Neural progenitor cell (in vitro differentiated cells): ENCODE data around the gene SATB2. TPM values are rescaled to one million over a fixed set of nuclear protein-coding genes. Genes with fewer than 3 reads are reported as not detected.

Experiments used
- DNase-seq: peaks from one replicate; pipeline ENCODE4 v3.0.0-alpha.2; 2016; ENCODE audit warnings: low spot score
- H2AFZ ChIP-seq: fragments of 200-600 bp; sonication (generic); replicated peaks from 2 replicates; pipeline ENCODE4 v1.6.1; 2016; ENCODE audit warnings: antibody characterized with exemption
- H3F3A ChIP-seq: fragments of 200-600 bp; sonication (generic); 2 replicates; pipeline ENCODE4 v1.6.1; 2016; ENCODE audit warnings: antibody characterized with exemption, low read depth
- H3K27ac ChIP-seq: fragments of 200-600 bp; sonication (generic); 2 replicates; pipeline ENCODE4 v1.5.1; 2016; ENCODE audit warnings: mild to moderate bottlenecking
- H3K27me3 ChIP-seq: fragments of 200-600 bp; sonication (generic); 2 replicates; pipeline ENCODE4 v1.6.1; 2016; ENCODE audit warnings: mild to moderate bottlenecking, moderate library complexity
- H3K36me3 ChIP-seq: fragments of 200-600 bp; sonication (generic); 2 replicates; pipeline ENCODE4 v1.5.1; 2016
- H3K4me1 ChIP-seq: fragments of 200-600 bp; sonication (generic); 2 replicates; pipeline ENCODE4 v1.6.1; 2016; ENCODE audit warnings: mixed run types
- H3K4me2 ChIP-seq: fragments of 200-600 bp; sonication (generic); 2 replicates; pipeline ENCODE4 v1.6.1; 2016
- H3K4me3 ChIP-seq: fragments of 200-600 bp; sonication (generic); 2 replicates; pipeline ENCODE4 v1.5.1; 2016
- H3K79me2 ChIP-seq: fragments of 200-600 bp; sonication (generic); 2 replicates; pipeline ENCODE4 v1.6.1; 2016; ENCODE audit warnings: low read depth
- H3K9ac ChIP-seq: fragments of 200-600 bp; sonication (generic); 2 replicates; pipeline ENCODE4 v1.6.1; 2016
- H3K9me3 ChIP-seq: fragments of 200-600 bp; sonication (generic); 2 replicates; pipeline ENCODE4 v1.5.1; 2016; ENCODE audit warnings: low read depth
- H4K20me1 ChIP-seq: fragments of 200-600 bp; sonication (generic); 2 replicates; pipeline ENCODE4 v1.6.1; 2016; ENCODE audit warnings: low read depth
- H3K27ac Mint-ChIP-seq: 3 replicates; pipeline ENCODE4 v1.8.0; 2021; ENCODE audit warnings: mixed read lengths
- H3K27me3 Mint-ChIP-seq: 2 replicates; pipeline ENCODE4 v1.8.0; 2022; ENCODE audit warnings: low read depth, mild to moderate bottlenecking, inconsistent platforms, moderate library complexity, mixed read lengths; ENCODE audit not compliant: insufficient read depth
- H3K36me3 Mint-ChIP-seq: 3 replicates; pipeline ENCODE4 v1.8.0; 2021; ENCODE audit warnings: mixed read lengths
- H3K4me1 Mint-ChIP-seq: 3 replicates; pipeline ENCODE4 v1.8.0; 2021; ENCODE audit warnings: mixed read lengths
- H3K4me3 Mint-ChIP-seq: 3 replicates; pipeline ENCODE4 v1.8.0; 2021; ENCODE audit warnings: mild to moderate bottlenecking, moderate library complexity, mixed read lengths
- H3K9me3 Mint-ChIP-seq: 3 replicates; pipeline ENCODE4 v1.8.0; 2020; ENCODE audit warnings: mixed read lengths
- CTCF ChIP-seq: fragments of 200-600 bp; sonication (generic); IDR thresholded peaks from 2 replicates; pipeline ENCODE4 v1.5.1; 2017; ENCODE audit warnings: antibody characterized with exemption, mild to moderate bottlenecking
- EZH2 ChIP-seq: fragments of 200-600 bp; sonication (generic); IDR thresholded peaks from 2 replicates; pipeline ENCODE4 v1.6.1; 2017; ENCODE audit warnings: antibody characterized with exemption, mild to moderate bottlenecking, moderate library complexity
- EZH2phosphoT487 ChIP-seq: fragments of 200-600 bp; sonication (generic); IDR thresholded peaks from 2 replicates; pipeline ENCODE4 v1.6.1; 2017; ENCODE audit warnings: antibody characterized with exemption
- total RNA-seq: library from RNA; depleted of rRNA; stranded (reverse); fragments of >200 nt; gene quantifications from 2 replicates; pipeline ENCODE4 v1.2.3, GENCODE V29; 2015; ENCODE audit warnings: low replicate concordance

Gene SATB2
- total RNA-seq, 1 donor from 2014 or later, result 3.7 TPM

- H3K27me3 Mint-ChIP-seq, result peaks cover 16% of the 10 kb centered on the region
- H3K27ac ChIP-seq, result no peak overlapping the region
- H3K27me3 ChIP-seq, result peaks cover 46% of the 10 kb centered on the region
- H3K4me3 ChIP-seq, result no peak overlapping the region
- H2AFZ ChIP-seq, result no peak overlapping the region
- no peaks in the 10 kb centered on the region for H3K36me3 ChIP-seq
- H4K20me1 ChIP-seq, result peaks cover 39% of the 10 kb centered on the region
- H3K4me3 Mint-ChIP-seq, result no peak overlapping the region
- peaks cover 17% of the 10 kb centered on the region for H3K4me1 Mint-ChIP-seq
- no peak for DNase-seq
- no peaks in the 10 kb centered on the region for H3K36me3 Mint-ChIP-seq
- H3K79me2 ChIP-seq, result no peaks in the 10 kb centered on the region
- H3K4me2 ChIP-seq, result no peak overlapping the region
- TF ChIP-seq EZH2 (no peak), CTCF (no peak), EZH2phosphoT487 (no peak)
- no peaks in the 10 kb centered on the region for H3K9me3 ChIP-seq
- peaks cover 10% of the 10 kb centered on the region for H3F3A ChIP-seq
- H3K9ac ChIP-seq, result no peak overlapping the region
- no peak overlapping the region for H3K27ac Mint-ChIP-seq
- H3K9me3 Mint-ChIP-seq, result no peaks in the 10 kb centered on the region
- H3K4me1 ChIP-seq, result peaks cover 18% of the 10 kb centered on the region
Measured at GRCh38 chr2:199452991-199453379, 4.8 kb downstream of the SATB2 start.

- Histone ChIP-seq H3K79me2 (no peaks in the 10 kb centered on the region), H3K4me3 (no peak overlapping the region), H3K9ac (no peak overlapping the region), H3F3A (peaks cover 6% of the 10 kb centered on the region), H3K4me2 (no peak overlapping the region), H3K4me1 (peaks cover 17% of the 10 kb centered on the region), H3K9me3 (no peaks in the 10 kb centered on the region), H4K20me1 (peaks cover 34% of the 10 kb centered on the region), H2AFZ (no peak overlapping the region), H3K36me3 (no peaks in the 10 kb centered on the region), H3K27ac (no peak overlapping the region), H3K27me3 (peaks cover 41% of the 10 kb centered on the region)
- Mint-ChIP-seq H3K27ac (no peak overlapping the region), H3K27me3 (peaks cover 15% of the 10 kb centered on the region), H3K4me3 (no peak overlapping the region), H3K4me1 (peaks cover 17% of the 10 kb centered on the region), H3K9me3 (no peaks in the 10 kb centered on the region), H3K36me3 (no peaks in the 10 kb centered on the region)
- no peak for DNase-seq
- TF ChIP-seq CTCF (no peak), EZH2phosphoT487 (no peak), EZH2 (no peak)
Measured at GRCh38 chr2:199452260-199452990, 5.3 kb downstream of the SATB2 start.

- DNase-seq, result no peak
- H3K27ac ChIP-seq, result no peak overlapping the region
- no peak overlapping the region for H3K4me3 ChIP-seq
- no peak overlapping the region for H3K4me2 ChIP-seq
- no peak for TF ChIP-seq EZH2phosphoT487
- TF ChIP-seq EZH2, result no peak
- TF ChIP-seq CTCF, result no peak
- peaks cover 10% of the 10 kb centered on the region for H4K20me1 ChIP-seq
- H3K4me1 Mint-ChIP-seq, result peaks cover 5% of the 10 kb centered on the region
- H3K4me3 Mint-ChIP-seq, result no peak overlapping the region
- H3K36me3 Mint-ChIP-seq, result no peaks in the 10 kb centered on the region
- no peaks in the 10 kb centered on the region for H3F3A ChIP-seq
- no peaks in the 10 kb centered on the region for H3K9me3 ChIP-seq
- no peaks in the 10 kb centered on the region for H3K27me3 Mint-ChIP-seq
- no peaks in the 10 kb centered on the region for H3K9me3 Mint-ChIP-seq
- no peaks in the 10 kb centered on the region for H3K4me1 ChIP-seq
- no peak overlapping the region for H3K9ac ChIP-seq
- no peak overlapping the region for H2AFZ ChIP-seq
- no peak overlapping the region for H3K27ac Mint-ChIP-seq
- H3K79me2 ChIP-seq, result no peaks in the 10 kb centered on the region
- peaks cover 16% of the 10 kb centered on the region for H3K27me3 ChIP-seq
- H3K36me3 ChIP-seq, result no peaks in the 10 kb centered on the region
Measured at GRCh38 chr2:199449956-199450355, 7.8 kb downstream of the SATB2 start.
